Activated CD4-positive, alpha-beta T cell treated with anti-CD3 and anti-CD28 coated beads, Interleukin-2, Interleukin-6, amounts not matched to agents 100 ng/mL and 50 ng/mL, durations not matched to agents 16 hours and 8 hours (primary cell): ENCODE results near the gene RLF.

Experiments
- DNase-seq: peaks from one replicate; pipeline ENCODE4 v3.0.0-alpha.2; 2020

The RLF gene

DNA sequence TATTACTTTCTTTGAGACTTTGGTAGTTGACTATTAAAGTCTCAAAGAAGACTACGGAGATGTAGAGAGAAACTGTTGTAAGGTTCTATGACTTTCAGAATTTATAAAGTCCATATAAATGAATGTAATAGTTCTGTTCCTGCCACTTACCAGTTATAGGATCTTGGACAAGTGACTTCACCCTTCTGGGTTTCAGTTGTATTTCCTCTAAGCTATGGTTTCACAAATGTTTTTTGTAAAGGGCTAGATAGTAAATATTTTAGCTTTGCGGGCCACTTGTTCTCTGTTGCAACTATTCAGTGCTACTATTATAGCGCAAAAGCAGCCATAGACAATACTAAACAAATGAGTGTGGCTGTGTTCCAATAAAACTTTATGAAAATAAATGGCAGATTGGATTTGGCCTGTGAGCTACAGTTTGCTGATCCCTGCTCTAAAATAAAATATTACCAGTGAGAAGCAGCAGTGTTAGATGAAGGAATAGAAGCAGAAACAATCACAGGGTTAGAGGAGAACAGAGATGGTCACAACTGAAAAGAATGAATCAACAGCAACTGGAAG, 111.5 kb downstream of the RLF start:
- no peak for DNase-seq

DNA sequence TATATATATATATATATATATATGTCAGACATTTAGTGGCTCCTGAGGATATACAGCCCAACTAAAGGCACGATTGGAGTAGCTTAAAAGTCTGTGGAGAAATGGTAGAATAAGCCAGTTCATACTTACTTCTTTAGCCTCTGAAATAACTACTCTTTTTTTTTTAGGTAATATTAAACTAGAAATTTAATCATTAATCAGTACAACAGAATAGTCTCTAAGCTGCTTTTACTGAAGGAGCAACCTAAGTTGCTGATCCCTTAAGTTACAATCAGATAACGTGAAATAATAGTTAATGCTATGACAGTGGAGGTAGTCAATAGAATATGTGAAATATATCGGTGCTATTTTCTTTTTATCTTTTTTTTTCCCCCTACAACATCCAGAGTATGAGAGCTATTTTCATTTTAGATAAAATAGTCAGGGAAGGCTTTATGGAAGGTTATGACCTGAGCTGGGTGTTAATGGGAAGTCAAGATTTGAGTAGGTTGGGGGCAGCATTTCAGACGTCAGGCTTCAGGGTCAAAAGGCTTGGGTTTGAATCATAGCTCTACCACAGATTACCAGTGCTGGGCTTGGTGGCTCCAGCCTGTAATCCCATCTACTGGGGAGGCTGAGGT, 112.5 kb downstream of the RLF start:
- DNase-seq, result no peak

DNA sequence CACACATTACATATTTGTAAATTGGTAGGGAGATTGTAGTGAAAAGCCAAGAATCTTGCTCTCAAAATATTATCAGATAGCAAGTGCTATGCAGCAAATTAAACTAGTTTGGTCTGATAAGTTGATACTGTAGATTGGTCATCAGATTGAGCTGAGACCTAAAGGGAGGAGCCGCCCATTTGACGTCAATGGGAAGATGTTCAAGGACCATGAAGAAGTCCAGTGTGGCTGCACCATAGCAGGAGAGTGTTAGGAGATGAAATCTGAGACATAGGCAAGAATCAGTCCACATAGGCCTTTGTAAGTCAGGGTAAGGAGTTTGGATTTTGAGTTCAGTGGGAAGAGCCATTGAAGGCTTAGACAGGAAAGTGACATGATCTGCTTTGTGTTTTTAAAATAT, 113.1 kb downstream of the RLF start:
- no peak for DNase-seq

DNA sequence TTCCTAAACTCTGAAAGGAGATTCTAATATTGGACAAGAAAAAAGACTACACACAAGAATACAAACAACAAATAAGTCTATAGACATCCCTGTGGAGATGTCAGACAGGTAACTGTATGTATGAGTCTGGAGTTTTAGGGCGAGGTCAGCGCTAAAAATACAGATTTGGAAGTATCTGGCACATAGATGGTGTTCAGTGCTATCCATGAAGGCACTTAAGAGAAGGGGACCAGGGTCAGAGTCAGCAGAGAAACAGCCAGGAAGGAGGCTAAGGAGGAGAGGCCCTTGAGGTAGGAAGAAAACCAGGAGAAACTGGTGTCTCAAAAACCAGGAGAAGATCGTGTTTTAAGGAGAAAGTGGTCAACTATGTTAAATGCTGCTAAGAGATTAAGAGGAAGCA, 114.9 kb downstream of the RLF start:
- DNase-seq, result no peak

DNA sequence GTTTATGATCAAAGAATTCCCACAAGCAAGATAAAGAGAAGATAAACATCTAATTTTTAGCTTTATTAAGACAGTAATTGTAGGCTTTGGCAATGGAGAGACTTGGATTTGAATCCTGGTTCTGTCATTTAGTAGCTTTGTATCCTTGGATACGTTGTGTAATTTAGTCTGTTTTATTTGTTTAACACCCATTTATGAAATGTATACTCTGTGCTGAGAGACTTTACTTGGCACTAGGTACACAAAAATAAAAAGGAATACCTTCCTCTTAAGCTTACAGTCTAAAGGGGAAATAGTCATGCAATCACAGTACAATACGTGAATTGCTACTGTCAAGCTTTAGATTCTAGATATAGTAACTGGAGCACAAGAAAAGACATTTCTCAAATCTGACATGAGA, 120.7 kb downstream of the RLF start:
- no peak for DNase-seq
